Sigmoid colon (tissue), 4 donors: ENCODE measurements around the gene REELD1.

Experiments
- POLR2AphosphoS5 ChIP-seq, 4 donors: sonication (generic); formaldehyde crosslinking; IDR thresholded peaks; one replicate each; pipeline ENCODE4 v1.6.1; 2017; ENCODE audit warnings: antibody characterized with exemption in 4 of 4
- TF ChIP-seq, protein P1 (sequence below), 4 experiments: fragments of 450-650 bp in 3 of 4; fragments of 200-600 bp in 1 of 4; IDR thresholded peaks; one replicate each; pipeline ENCODE4 v1.5.1; 2016 to 2019; ENCODE audit warnings: antibody characterized with exemption in 4 of 4, mild to moderate bottlenecking in 3 of 4, moderate library complexity in 2 of 4

DNA sequence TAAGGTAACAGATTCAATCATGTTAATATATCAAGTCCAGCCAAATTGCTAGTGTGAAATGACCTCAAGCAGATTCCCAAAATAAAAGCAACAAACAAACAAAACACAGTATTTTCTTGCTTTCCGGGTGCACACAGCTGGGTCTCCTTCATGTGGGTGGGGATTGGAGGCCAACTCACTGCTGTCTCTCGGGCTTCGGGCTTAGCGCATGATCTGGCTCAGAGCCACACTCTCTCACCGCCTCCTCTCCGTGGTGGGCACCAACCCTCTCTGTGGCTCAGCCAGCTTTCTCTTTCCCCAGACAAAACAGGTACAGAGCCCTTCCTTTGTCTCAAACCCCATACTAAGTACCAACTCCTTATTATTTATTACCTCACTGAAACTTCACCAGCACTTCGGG is 2.9 kb upstream of the REELD1 start:
- TF ChIP-seq, protein P1, sequence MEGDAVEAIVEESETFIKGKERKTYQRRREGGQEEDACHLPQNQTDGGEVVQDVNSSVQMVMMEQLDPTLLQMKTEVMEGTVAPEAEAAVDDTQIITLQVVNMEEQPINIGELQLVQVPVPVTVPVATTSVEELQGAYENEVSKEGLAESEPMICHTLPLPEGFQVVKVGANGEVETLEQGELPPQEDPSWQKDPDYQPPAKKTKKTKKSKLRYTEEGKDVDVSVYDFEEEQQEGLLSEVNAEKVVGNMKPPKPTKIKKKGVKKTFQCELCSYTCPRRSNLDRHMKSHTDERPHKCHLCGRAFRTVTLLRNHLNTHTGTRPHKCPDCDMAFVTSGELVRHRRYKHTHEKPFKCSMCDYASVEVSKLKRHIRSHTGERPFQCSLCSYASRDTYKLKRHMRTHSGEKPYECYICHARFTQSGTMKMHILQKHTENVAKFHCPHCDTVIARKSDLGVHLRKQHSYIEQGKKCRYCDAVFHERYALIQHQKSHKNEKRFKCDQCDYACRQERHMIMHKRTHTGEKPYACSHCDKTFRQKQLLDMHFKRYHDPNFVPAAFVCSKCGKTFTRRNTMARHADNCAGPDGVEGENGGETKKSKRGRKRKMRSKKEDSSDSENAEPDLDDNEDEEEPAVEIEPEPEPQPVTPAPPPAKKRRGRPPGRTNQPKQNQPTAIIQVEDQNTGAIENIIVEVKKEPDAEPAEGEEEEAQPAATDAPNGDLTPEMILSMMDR (IDR thresholded peaks at IDR 0.05): no peak
- no peak for TF ChIP-seq POLR2AphosphoS5 (IDR thresholded peaks at IDR 0.05)
